ENCODE measurements around the gene ZBTB7A.

The ZBTB7A gene

DNA sequence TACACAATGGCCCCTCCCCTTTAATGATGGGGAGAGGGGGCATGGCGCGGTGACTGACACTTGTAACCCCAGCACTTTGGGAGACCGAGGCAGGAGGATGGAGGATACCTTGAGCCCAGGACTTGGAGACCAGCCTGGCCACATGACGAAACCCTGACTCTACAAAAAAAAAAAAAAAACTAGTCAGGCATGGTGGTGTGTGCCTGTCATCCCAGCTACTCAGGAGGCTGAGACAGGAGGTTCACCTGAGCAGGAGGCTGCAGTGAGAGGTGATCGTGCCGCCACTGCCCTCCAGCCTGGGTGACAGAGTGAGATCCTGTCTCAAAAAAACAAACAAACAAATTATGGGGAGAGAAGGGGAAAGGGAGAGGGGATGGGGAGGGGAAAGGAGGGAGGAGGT, 13.8 kb upstream of the ZBTB7A start:
- TF ChIP-seq, protein P1, sequence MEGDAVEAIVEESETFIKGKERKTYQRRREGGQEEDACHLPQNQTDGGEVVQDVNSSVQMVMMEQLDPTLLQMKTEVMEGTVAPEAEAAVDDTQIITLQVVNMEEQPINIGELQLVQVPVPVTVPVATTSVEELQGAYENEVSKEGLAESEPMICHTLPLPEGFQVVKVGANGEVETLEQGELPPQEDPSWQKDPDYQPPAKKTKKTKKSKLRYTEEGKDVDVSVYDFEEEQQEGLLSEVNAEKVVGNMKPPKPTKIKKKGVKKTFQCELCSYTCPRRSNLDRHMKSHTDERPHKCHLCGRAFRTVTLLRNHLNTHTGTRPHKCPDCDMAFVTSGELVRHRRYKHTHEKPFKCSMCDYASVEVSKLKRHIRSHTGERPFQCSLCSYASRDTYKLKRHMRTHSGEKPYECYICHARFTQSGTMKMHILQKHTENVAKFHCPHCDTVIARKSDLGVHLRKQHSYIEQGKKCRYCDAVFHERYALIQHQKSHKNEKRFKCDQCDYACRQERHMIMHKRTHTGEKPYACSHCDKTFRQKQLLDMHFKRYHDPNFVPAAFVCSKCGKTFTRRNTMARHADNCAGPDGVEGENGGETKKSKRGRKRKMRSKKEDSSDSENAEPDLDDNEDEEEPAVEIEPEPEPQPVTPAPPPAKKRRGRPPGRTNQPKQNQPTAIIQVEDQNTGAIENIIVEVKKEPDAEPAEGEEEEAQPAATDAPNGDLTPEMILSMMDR (IDR thresholded peaks at IDR 0.05; ENCODE audit: insufficient read depth, missing control alignments), result no peak
- no peak for DNase-seq (ENCODE audit: insufficient read length, low spot score)
- FAIRE-seq, result no peak

DNA sequence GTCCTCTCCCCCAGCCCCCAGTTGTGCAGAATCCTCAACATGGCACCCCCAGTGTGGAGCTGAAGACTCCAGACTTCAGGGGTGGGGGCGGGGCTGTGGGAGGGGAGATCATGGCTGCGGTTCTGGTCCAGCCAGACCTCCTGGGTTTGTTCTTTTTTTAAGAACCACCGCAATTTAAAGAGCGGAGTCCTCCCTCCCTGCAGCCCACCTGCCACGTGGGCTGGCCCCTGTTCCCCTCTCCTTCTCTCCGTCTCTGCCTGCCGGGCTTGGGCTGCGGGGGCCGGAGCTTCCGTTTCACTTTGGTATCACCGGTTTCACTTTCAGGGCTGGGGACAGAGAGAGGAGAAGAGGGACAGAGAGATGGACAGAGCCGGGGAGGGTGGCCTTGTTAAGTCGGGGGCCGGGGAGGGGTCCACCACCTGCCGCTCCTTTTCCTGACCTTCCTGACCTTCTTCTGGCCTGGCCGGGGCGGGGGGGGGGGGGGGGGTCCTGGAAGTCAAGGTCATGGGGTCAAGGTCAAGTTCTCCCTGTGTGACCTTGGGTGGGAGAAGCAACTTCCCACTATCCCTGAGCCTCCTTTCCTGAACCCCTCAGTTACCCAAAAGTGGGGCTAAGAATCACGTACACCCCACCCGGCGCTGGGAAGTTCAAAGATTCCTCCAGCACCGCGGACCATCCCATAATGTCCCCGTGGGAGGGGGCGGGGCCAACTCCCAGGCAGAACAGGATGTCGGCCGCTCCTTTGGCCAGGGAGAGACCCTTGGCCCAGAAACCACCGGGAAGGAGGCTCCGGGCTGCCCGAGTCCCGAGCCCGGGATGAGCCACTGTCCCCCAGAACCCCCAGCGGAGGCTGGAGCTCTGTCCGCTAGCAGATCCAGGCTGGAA, 11.3 kb upstream of the ZBTB7A start:
- FAIRE-seq (no peak), DNase-seq (ENCODE audit: insufficient read length, low spot score) (no peak)
- TF ChIP-seq, protein P1 (IDR thresholded peaks at IDR 0.05; ENCODE audit: insufficient read depth, missing control alignments), result no peak

DNA sequence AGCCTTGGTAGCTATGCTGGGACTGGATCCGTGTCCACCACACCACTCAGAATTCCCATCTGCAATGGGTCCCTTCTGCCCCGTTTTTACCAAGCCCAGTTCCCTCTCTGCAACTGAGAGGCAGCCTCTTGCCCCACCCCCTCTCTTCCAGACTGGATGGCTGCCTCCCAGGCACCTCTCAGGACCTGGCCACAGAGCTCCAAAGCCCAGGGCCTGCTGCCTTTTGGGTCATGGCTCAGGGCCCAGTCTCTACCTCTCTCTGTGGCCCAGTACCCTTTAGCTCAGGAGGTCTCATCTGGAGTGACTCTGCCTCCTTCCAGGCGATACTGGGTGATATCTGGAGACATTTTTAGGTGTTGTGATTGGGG, 10.3 kb upstream of the ZBTB7A start:
- TF ChIP-seq, protein P1 (IDR thresholded peaks at IDR 0.05; ENCODE audit: insufficient read depth, missing control alignments), result no peak
- DNase-seq (ENCODE audit: insufficient read length, low spot score) (no peak), FAIRE-seq (no peak)

DNA sequence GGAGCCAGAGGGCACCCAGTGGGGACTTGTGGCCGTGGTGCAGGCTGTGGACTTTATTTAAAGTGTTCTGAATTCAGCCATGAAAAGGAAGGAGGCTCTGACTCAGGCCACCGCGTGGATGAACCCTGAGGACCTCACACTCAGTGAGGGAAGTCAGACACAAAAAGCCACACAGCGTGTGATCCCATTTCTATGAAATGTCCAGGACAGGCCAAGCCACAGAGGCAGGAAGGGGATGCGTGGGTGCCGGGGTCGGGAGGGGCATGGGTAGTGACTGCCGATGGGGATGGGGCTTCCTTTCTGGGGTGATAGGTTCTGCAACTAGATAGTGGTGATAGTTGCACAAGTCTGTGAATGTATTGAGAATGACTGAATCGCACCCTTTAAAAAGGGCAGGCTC, 8.7 kb upstream of the ZBTB7A start:
- DNase-seq (ENCODE audit: insufficient read length, low spot score) (no peak), FAIRE-seq (no peak)
- TF ChIP-seq, protein P1 (IDR thresholded peaks at IDR 0.05; ENCODE audit: insufficient read depth, missing control alignments), result no peak

DNA sequence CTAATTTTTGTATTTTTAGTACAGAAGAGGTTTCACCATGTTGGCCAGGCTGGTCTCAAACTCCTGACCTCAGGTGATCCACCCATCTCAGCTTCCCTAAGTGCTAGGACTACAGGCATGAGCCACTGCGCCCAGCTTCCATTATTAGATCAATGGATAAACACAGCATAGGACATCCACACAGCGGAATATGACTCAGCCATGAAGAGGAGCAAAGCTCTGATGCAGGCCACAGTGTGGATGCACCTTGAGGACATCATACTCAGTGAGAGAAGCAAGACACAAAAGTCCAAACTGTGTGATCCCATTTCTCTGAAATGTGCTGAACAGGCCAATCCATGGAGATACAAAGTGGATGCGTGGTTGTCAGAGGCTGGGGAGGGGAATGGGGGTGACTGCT, 4.9 kb upstream of the ZBTB7A start:
- FAIRE-seq (no peak), DNase-seq (ENCODE audit: insufficient read length, low spot score) (no peak)
- TF ChIP-seq, protein P1 (IDR thresholded peaks at IDR 0.05; ENCODE audit: insufficient read depth, missing control alignments), result no peak

DNA sequence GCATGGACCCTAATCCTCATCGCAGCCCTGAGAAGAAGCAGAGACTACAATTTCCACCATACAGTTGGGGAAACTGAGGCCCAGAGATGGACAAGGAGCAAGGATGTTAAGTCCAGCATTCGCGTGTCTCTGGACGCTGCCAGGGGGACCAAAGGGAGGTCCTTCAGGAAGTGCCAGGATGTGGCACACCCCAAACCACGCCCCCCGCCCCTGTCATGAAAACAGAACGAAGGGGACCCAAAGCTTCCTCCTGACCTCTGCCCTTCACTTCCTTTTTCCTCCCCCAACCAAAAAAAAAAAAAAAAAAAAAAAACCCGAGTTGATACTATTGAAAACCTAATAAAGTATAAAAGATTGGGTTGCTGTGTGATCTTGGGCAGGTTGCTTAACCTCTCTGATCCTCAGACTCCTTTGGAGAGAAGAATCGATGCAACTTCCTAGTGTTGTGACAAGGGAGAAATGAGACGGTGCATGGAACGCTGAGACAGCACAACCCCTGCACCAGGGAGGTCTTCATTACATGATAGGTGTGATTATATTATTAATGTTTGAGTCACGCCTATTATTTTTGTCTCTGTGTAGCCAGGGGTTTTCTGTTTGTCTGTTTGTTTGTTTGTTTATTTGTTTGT, 2.7 kb upstream of the ZBTB7A start:
- FAIRE-seq (no peak), DNase-seq (ENCODE audit: insufficient read length, low spot score) (no peak)
- TF ChIP-seq, protein P1 (IDR thresholded peaks at IDR 0.05; ENCODE audit: insufficient read depth, missing control alignments), result no peak
